HCEC 1CT (cell line): ENCODE data around the gene CEP152.

Experiments used
- DNase-seq: peaks from one replicate; pipeline ENCODE4 v3.0.0-alpha.2; 2017

The CEP152 gene

GRCh38 chr15:48766196-48766595 is 44.7 kb downstream of the CEP152 start:
- no peak for DNase-seq

GRCh38 chr15:48765022-48765421 is 45.8 kb downstream of the CEP152 start:
- DNase-seq: no peak

DNA sequence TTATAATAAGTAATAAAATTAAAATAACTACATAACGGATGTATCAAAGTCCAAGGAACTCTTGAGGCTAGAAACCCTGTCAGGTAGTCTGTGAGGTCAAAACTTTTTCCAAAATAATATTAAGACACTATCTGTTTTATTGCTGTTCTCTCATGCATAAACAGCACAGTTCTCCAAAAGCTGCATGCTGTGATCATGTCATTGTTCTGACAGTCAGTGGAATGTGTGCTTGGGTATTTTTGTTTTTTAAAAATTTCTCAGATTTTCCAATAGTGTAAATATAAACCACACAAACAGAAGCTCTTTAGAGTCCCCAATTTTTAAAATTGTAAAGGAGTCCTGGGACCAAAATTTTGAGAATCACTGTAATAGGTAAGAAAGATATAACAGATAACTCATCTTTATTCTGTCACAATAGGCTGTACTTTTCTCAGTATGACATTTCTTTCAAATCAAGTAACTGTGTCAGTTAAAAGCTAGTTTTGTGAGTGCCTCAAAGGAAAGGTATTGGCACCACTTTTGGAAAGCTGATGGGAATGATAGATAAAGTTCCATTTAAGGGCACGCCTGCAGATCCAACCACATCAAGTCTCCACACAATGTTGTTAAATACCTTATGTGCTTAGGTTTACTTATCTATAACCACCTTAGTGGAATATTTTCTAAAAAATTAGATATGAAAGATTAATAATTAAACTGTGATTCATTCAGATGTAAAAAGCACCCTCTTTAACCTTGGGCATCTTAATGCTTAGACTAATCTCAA is 49.3 kb downstream of the CEP152 start:
- no peak for DNase-seq

DNA sequence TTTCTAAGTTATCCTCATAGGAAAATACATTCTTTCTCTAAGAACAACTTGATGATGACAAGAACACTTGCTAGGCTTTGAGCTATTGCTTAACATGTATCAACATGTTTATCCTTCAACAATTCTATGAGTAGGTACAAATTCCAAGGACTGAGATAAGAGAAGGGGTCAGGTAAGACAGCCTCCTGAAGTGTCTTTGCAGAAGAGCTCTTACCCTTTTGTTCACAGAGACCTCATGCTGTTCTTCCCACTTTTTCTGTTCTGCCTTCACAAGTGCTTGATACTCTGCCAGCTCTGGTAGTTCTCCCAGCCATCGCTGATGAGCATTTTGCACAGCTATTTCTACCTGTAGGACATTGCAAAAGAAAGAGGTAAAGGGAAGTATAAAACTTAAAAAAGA is 50.9 kb downstream of the CEP152 start:
- no peak for DNase-seq

- no peak for DNase-seq
Observed at GRCh38 chr15:48757661-48758060, 53.2 kb downstream of the CEP152 start.

- DNase-seq: no peak
Observed at GRCh38 chr15:48754011-48754410, 56.9 kb downstream of the CEP152 start.

DNA sequence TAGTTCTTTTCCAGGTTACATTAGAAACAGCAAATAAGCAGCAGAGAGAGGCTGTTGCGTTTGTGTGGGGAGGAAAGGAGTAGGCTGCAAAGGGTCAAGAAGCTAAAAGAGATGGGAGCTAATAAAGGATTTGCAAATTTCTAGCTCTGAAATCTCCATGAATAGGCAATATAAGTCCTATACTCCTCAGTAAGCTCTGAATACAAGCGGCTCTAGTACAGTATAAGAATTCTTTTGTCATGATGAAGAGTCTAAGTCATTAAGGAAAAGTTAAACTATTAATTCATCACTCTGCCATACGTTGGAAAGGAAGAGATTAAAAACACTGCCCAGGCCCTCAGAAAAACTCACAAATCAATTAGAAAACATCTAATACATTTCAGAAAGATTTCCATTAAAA is 59.3 kb downstream of the CEP152 start:
- no peak for DNase-seq

- DNase-seq: peak; percentile 11
Observed at GRCh38 chr15:48748535-48748934, 62.3 kb downstream of the CEP152 start.

DNA sequence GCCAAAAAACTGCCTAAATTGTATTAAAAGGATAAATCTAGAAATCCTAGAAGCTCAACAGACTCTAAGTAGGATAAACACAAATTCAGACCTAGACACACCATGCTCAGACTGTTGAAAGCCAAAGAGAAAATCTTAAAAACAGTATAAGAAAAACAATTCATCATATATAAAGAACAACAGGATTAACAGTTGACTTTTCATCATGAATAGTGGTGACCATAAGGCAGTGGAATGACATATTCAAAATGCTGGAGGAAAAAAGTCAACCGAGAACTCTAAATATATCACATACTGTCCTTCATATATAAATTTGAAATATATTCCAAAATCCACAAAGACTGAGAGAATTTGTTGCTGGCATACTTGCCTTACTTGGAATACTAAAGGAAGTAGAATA is 77.3 kb downstream of the CEP152 start:
- DNase-seq: no peak

DNA sequence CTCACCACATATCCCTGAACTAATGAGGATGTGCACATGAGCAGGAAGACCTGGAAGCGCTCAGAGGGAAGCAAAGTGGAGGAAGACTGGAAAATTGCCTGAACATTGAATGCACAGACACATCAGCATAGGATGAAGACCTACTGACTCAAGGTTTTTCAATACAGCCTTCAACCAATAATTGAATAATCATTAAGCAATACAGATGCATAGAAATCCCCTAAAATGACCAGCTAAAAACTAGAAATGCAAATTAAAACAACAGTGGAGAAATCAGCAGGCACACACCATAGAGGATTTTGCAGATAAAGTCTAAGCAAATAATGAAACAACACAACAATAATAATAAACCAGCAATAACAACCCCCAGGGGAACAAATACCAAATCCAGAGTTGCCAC is 80.4 kb downstream of the CEP152 start:
- DNase-seq: no peak

DNA sequence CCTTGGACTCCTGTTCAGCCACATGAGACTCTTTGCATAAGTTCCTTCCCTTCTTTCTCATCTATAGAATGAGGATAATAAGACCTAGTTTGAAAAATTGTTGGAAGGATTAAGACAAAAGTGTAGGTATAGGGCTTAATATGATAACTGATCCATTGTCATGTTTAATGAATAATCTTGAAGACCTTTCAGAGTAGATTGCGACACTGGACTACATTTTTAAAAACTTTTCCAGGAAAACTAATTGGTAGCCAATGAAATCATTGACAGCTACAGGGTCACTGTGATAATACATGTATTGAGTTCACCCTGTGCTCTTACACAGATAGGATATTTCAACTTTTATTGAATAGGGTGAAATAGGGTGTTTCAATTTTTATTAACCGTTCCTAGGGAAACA is 86.9 kb downstream of the CEP152 start:
- no peak for DNase-seq

DNA sequence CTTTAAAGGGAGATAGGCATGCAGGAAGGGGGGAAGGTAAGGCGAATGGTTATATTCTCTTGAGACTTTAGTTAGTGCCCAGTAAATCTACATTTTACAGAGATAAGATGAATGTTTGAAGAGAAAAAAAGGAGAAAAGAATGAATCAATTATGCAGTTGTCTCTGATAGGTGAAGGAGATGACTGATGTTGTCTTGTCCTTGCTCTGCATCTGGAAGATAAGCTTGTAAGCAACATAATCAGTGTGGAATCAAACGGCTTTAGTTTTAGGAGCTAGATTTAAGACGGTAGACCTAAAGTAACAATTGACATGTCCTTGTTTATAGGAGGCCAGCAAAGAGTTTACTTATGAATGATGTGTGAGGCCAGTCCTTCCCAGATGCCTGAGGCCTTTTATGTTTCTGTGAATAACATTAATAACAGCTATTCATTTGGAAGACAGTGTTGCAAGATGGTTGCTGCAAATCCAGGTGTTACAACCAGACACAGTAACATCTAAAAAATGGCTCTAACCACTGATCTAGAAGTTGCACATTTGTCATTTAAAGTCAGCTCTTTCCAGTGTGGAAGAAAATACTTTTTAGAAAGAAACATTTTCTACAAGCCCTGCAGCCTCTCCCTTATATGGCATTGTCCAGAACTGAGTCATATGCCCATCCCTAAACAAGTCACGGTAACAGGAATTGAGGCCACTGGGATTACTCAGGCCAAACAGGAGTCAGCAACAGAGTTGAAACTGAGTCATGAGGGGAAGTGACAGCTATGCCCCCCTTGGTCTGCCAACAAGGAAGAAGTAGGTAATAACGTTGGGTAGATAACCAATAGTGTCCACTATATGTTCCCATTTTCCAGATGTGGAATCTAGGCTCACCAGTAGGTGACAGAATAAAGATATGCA is 87.9 kb downstream of the CEP152 start:
- peak; percentile 97 for DNase-seq

- peak; percentile 32 for DNase-seq
Observed at GRCh38 chr15:48721061-48721810, 89.6 kb downstream of the CEP152 start.

DNA sequence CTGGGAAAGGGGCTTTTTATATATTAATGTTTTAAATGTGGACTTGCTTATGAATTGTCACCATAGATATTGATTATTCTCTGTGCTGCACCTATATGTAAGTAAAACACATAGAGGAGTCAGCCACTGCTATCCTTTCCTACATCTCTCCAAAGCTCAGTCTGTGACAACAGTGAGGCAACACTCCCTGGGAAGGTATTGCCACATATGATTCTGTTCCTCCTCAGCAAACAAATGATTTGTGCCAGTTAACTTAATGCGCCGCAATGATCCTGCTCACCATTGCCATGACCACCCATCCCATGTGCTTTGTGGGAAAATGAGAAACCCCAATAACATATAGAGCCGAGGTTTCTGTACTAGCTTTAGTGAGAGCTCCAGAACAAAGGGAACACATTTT is 90.2 kb downstream of the CEP152 start:
- no peak for DNase-seq

- DNase-seq: no peak
Observed at GRCh38 chr15:48719668-48720067, 91.2 kb downstream of the CEP152 start.

GRCh38 chr15:48718646-48719045 is 92.2 kb downstream of the CEP152 start:
- peak; percentile 62 for DNase-seq

DNA sequence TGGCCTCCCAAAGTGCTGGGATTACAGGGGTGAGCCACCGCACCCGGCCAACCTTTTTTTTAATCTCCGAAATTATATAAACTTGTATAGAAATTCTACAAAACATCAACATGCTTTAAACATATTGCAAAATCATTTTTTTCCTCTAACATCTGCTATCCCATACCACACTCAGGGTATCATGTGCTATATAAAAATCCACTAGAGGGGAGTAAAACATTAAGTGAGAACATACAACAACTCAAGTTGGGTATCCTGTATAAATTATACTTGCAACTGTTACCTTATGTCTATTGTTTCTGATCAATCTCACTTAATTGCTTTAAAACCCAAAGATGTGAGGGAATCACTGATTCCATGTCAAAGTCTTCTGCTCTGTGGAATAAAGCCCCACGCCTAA is 93.4 kb downstream of the CEP152 start:
- DNase-seq: peak; percentile 68

DNA sequence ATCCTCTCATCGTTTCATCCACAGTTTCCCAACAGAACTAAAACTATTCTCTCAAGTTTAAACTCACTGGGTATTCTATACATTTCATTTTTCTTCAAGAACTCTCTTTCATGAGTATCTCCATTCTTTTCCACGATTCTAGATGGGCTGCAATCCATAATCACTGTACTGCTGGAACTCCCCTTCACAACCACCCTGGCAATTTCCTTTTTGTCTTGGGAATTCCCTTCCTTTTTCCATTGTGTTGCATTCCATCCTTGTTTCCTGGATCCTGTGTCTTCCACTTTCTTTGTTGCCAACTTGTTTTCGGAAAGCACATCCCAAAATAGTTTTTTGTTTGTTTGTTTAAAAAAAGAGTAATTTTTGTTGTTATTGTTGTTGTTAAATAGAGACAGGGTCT is 98.3 kb downstream of the CEP152 start:
- DNase-seq: no peak

DNA sequence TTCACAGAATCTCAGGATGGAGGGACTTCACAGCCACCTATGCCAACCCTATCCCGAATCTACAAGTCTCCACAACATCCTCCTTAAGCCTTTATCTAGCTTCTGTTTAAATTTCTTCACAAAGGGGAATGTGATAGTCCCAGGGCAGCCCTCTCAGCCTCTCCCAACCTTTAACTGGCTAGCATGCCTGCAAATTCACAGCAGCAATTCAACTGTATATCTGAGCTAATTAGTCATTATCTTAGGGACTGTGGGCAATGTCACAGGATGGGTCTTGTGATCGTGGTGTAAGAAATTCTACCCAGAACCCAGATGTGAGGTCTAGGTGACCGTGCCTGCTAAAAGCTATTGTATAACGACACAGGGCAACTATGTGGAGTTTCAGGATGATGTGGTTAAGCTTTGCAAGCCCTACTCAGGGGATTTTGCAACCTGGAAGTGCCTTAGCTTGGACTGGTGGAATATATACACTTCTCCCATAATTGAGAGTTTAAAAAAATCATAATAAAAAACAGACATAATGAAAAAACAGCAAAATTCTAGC is 99.8 kb downstream of the CEP152 start:
- DNase-seq: no peak

- DNase-seq: no peak
Observed at GRCh38 chr15:48708641-48709040, 102.2 kb downstream of the CEP152 start.

DNA sequence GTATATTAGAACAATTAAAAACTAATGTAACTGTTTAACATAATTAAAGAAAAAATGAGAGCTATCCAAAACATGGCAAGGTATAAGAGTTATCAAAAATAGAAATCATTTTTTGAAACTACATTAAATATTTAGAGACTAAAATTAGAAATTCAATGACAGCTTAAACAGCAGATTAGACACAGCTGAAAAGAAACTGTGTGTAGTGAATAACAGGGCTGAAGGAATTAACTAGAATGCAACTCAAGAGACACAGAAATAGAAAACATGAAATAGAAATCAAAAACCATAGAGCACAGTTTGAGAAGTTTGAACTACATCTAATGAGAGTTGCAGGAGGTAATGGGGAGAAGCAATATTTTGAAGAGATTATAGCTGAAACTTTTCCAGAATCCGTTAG is 105.5 kb downstream of the CEP152 start:
- no peak for DNase-seq

GRCh38 chr15:48703544-48703943 is 107.3 kb downstream of the CEP152 start:
- DNase-seq: peak; percentile 76

DNA sequence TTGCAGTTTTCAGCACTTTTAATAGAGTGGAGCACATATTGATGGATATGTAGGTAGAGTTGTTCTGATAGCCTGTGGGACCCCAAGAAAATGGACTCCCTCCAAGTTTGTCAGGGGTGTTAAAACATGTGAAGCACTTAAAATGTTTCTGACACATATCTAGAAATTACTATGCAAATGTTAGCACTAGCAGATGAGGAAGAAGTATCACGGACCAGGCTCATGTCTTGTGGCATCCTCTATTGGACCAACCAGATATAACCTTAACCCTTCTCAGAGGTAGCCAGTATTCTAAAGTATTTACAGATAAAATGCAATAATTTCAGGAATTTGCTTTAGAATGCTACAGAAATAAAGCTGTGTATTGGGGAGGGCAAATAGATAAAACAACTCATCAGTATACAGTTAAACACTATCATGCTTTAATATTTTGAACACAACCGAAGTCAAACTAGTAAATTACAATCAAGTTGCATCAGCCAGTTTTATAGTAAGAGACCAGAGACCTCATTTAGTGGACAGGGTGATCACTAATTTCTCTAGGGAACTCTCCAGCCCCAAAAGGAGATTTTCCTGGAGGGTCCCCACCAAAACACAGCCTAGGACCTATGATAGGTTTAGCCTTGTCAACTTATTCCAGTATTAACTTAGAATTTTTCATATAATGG is 108.2 kb downstream of the CEP152 start:
- DNase-seq: no peak
